Common myeloid progenitor, CD34-positive (primary cell): ENCODE results near the gene NAPB.

Experiments
- CTCF ChIA-PET: fragments of 350-600 bp; sonication (Branson Sonifier 250); formaldehyde crosslinking; loops from one replicate; lab custom pipeline; 2021; ENCODE audit warnings: antibody characterized with exemption; lab: Charles Lee
- POLR2A ChIA-PET: fragments of 350-600 bp; sonication (Branson Sonifier 250); formaldehyde crosslinking; loops from one replicate; lab custom pipeline; 2021; ENCODE audit warnings: antibody characterized with exemption; lab: Charles Lee
- DNase-seq, 3 donors: peaks; one replicate each; pipeline versions ENCODE4 v3.0.0 to v3.0.0-alpha.2; 2013
- H3K27ac ChIP-seq, 2 experiments: 1 replicate in 1 of 2; 2 replicates in 1 of 2; pipeline ENCODE4 v1.7.0; 2013; ENCODE audit warnings: inconsistent platforms in 2 of 2, low read length in 2 of 2, mild to moderate bottlenecking in 2 of 2, low read depth in 1 of 2, moderate library complexity in 1 of 2; ENCODE audit not compliant: severe bottlenecking in 2 of 2, insufficient read depth in 1 of 2, poor library complexity in 1 of 2
- H3K27me3 ChIP-seq, 5 experiments: replicated peaks in 2 of 5; 1 replicate in 3 of 5; 2 replicates in 2 of 5; pipeline versions ENCODE4 v1.6.1 to v1.7.0; 2013; ENCODE audit warnings: low read length in 4 of 5, mild to moderate bottlenecking in 2 of 5, moderate library complexity in 2 of 5, inconsistent platforms in 1 of 5; ENCODE audit not compliant: insufficient read depth in 5 of 5, control insufficient read depth in 4 of 5
- H3K36me3 ChIP-seq, 4 experiments: 1 replicate in 2 of 4; 2 replicates in 2 of 4; pipeline versions ENCODE4 v1.6.1 to v1.7.0; 2013; ENCODE audit warnings: low read length in 3 of 4, control low read depth in 1 of 4, mild to moderate bottlenecking in 1 of 4; ENCODE audit not compliant: control insufficient read depth in 4 of 4, insufficient read depth in 4 of 4
- H3K4me1 ChIP-seq, 4 experiments: 1 replicate in 3 of 4; 2 replicates in 1 of 4; pipeline versions ENCODE4 v1.6.1 to v1.7.1; 2013; ENCODE audit warnings: low read length in 3 of 4, mild to moderate bottlenecking in 3 of 4, control low read depth in 1 of 4, inconsistent platforms in 1 of 4, moderate library complexity in 1 of 4; ENCODE audit not compliant: control insufficient read depth in 4 of 4, insufficient read depth in 4 of 4; ENCODE audit errors: control extremely low read depth in 1 of 4
- H3K4me3 ChIP-seq, 7 experiments: 1 replicate in 4 of 7; 2 replicates in 3 of 7; pipeline versions ENCODE4 v1.5.1 to v1.7.0; 2013; ENCODE audit warnings: mild to moderate bottlenecking in 7 of 7, low read length in 6 of 7, moderate library complexity in 6 of 7, inconsistent platforms in 2 of 7, low read depth in 2 of 7, control low read depth in 1 of 7; ENCODE audit not compliant: insufficient read depth in 4 of 7, control insufficient read depth in 1 of 7; ENCODE audit errors: extremely low read depth in 1 of 7
- H3K9me3 ChIP-seq, 5 experiments: 1 replicate in 4 of 5; 2 replicates in 1 of 5; pipeline versions ENCODE4 v1.6.1 to v1.7.1; 2013; ENCODE audit warnings: low read length in 4 of 5, mild to moderate bottlenecking in 2 of 5, inconsistent platforms in 1 of 5, low read depth in 1 of 5, moderate library complexity in 1 of 5; ENCODE audit not compliant: control insufficient read depth in 4 of 5, insufficient read depth in 2 of 5; ENCODE audit errors: control extremely low read depth in 1 of 5
- WGBS: methylation state at CpG from one replicate; pipeline ENCODE4 v1.1.5; 2013; ENCODE audit not compliant: insufficient coverage; 5-methylcytosine and 5-hydroxymethylcytosine counted together

The NAPB gene

GRCh38 chr20:23449421-23449820 is 28.1 kb upstream of the NAPB start:
- Histone ChIP-seq H3K4me3 (no peak overlapping the region), H3K36me3 (no peaks in the 10 kb centered on the region), H3K9me3 (no peaks in the 10 kb centered on the region), H3K27ac (no peak overlapping the region), H3K27me3 (no peaks in the 10 kb centered on the region), H3K4me1 (peaks cover 0 to 9% (median 4%) of the 10 kb centered on the region in 4 experiments)
- ChIA-PET POLR2A (no interaction called here), CTCF (interaction anchor here (0.9 to 2.3 kb wide), 3 partner anchors 12 to 157 kb away, joined by 3 to 5 read pairs (median 5); no protein-coding TSS in a partner anchor)
- WGBS: 5% methylated on average over 3 of the region's 3 CpGs
- DNase-seq: peak; percentile 35 to 78 (median 70)

- Histone ChIP-seq H3K36me3 (no peaks in the 10 kb centered on the region), H3K27ac (no peak overlapping the region), H3K4me1 (peaks cover 0 to 9% (median 4%) of the 10 kb centered on the region in 4 experiments), H3K9me3 (no peaks in the 10 kb centered on the region), H3K4me3 (no peak overlapping the region), H3K27me3 (no peaks in the 10 kb centered on the region)
- CTCF ChIA-PET: interaction anchor here (0.6 to 2.3 kb wide), 2 partner anchors 11 to 31 kb away, joined by 3 to 5 read pairs; no protein-coding TSS in a partner anchor
- POLR2A ChIA-PET: no interaction called here
- DNase-seq: no peak
- WGBS: 100% methylated on average over 1 of the region's 5 CpGs
Measured at GRCh38 chr20:23448167-23448566, 26.9 kb upstream of the NAPB start.

- WGBS: 88% methylated on average over 7 of the region's 8 CpGs
- POLR2A ChIA-PET: no interaction called here
- CTCF ChIA-PET: interaction anchor here (1.2 to 8.8 kb wide), 6 partner anchors 9 to 163 kb away, joined by 4 to 118 read pairs (median 4); partner anchors contain the start of gene NXT1
- Histone ChIP-seq H3K36me3 (no peaks in the 10 kb centered on the region), H3K4me1 (peaks cover 0 to 9% (median 4%) of the 10 kb centered on the region in 4 experiments), H3K27me3 (no peaks in the 10 kb centered on the region), H3K9me3 (no peaks in the 10 kb centered on the region), H3K27ac (no peak overlapping the region), H3K4me3 (no peak overlapping the region)
- no peak for DNase-seq
Measured at GRCh38 chr20:23446505-23446904, 25.2 kb upstream of the NAPB start.

- Histone ChIP-seq H3K27ac (no peak overlapping the region), H3K27me3 (no peaks in the 10 kb centered on the region), H3K36me3 (no peaks in the 10 kb centered on the region), H3K9me3 (no peaks in the 10 kb centered on the region), H3K4me1 (peaks cover 0 to 9% (median 4%) of the 10 kb centered on the region in 4 experiments), H3K4me3 (no peak overlapping the region)
- CTCF ChIA-PET: interaction anchor here (0.6 to 8.8 kb wide), 9 partner anchors 10 to 1310 kb away, joined by 3 to 118 read pairs (median 5); no protein-coding TSS in a partner anchor
- 100% methylated on average over 7 of the region's 7 CpGs for WGBS
- POLR2A ChIA-PET: no interaction called here
- no peak for DNase-seq
Measured at GRCh38 chr20:23445596-23446217, 24.4 kb upstream of the NAPB start.

- CTCF ChIA-PET: interaction anchor here (0.6 to 8.8 kb wide), 6 partner anchors 9 to 1309 kb away, joined by 3 to 118 read pairs (median 6); no protein-coding TSS in a partner anchor
- Histone ChIP-seq H3K4me1 (peaks cover 0 to 9% (median 4%) of the 10 kb centered on the region in 4 experiments), H3K4me3 (no peak overlapping the region), H3K27me3 (no peaks in the 10 kb centered on the region), H3K36me3 (no peaks in the 10 kb centered on the region), H3K9me3 (no peaks in the 10 kb centered on the region), H3K27ac (no peak overlapping the region)
- POLR2A ChIA-PET: no interaction called here
- DNase-seq: no peak
- WGBS: 100% methylated on average over 4 of the region's 4 CpGs
Measured at GRCh38 chr20:23444859-23445258, 23.6 kb upstream of the NAPB start.

- no peak overlapping the region for H3K4me3 ChIP-seq
- 97% methylated on average over 4 of the region's 5 CpGs for WGBS
- DNase-seq: no peak
- no peaks in the 10 kb centered on the region for H3K36me3 ChIP-seq
- no peaks in the 10 kb centered on the region for H3K9me3 ChIP-seq
- no peaks in the 10 kb centered on the region for H3K27me3 ChIP-seq
- no peak overlapping the region for H3K27ac ChIP-seq
- POLR2A ChIA-PET: no interaction called here
- H3K4me1 ChIP-seq: no peaks in the 10 kb centered on the region
- CTCF ChIA-PET: interaction anchor here (0.6 to 8.8 kb wide), 20 partner anchors 9 to 226 kb away, joined by 3 to 118 read pairs (median 4); partner anchors contain the start of genes CST11, CST8 and NAPB
Measured at GRCh38 chr20:23442436-23442835, 21.1 kb upstream of the NAPB start.

GRCh38 chr20:23441850-23442313 is 20.6 kb upstream of the NAPB start:
- no peaks in the 10 kb centered on the region for H3K27me3 ChIP-seq
- H3K36me3 ChIP-seq: no peaks in the 10 kb centered on the region
- DNase-seq: peak; percentile 75 to 85 (median 78)
- no peaks in the 10 kb centered on the region for H3K4me1 ChIP-seq
- no peak overlapping the region for H3K27ac ChIP-seq
- CTCF ChIA-PET: interaction anchor here (0.6 to 8.8 kb wide), 19 partner anchors 8 to 227 kb away, joined by 3 to 118 read pairs (median 4); partner anchors contain the start of genes CST11, CST8 and NAPB
- 20% methylated on average over 8 of the region's 8 CpGs for WGBS
- POLR2A ChIA-PET: no interaction called here
- no peak overlapping the region for H3K4me3 ChIP-seq
- H3K9me3 ChIP-seq: no peaks in the 10 kb centered on the region
